Dedifferentiated amniotic fluid mesenchymal stem cell (primary cell): ENCODE data around the gene DUSP5.

Experiments used
- DNase-seq: peaks from one replicate; pipeline ENCODE4 v3.0.0-alpha.2; 2016; ENCODE audit errors: extremely low spot score

DUSP5 gene

DNA sequence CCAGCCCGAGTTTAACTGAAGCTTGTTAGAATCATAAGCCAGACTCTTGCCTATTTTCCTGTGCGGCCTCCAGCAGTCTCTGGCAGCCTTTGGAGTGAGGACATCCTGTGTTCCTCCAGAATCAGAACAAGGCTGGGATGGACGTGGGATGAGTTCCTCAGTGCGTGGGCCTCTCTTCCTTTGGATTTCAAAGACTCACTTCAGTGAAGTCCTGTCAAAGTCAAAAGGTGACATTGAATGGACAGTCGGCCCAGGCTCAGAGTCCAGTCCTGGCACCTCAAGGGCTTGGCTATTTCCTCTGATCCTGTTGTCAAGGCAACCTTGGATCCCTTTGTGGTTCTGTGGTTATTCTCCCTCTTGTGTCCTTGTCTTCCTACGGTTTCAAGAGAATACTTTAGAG, 48.4 kb downstream of the DUSP5 start:
- DNase-seq = no peak

DNA sequence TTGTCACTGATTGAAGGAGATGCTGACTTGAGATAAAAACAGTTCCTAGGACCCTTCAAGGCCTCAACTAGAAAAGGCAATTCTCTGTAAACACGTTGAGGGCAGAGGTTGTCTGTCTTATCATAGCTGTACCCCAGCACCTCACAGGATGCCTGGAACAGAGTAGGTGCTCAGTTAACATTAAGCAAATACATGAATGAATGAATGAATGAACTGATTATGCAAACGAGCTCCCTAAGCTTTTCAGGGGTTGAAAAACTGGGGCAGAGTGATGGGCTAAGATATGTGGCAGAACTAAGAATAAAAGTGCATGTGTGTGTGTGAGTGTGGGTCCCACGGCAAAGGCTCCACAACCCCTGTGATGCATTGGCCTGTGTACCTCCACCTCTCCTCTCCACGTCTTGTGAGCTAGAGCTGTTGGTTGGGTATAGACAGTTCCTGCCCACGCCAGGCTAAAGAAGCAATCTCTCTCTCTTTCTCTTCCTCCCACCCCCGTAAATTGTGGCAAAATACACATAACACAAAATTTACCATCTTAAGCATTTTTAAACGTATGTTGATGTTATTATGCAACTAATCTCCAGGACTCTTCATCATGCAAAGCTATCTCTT, 48.9 kb downstream of the DUSP5 start:
- no peak for DNase-seq

DNA sequence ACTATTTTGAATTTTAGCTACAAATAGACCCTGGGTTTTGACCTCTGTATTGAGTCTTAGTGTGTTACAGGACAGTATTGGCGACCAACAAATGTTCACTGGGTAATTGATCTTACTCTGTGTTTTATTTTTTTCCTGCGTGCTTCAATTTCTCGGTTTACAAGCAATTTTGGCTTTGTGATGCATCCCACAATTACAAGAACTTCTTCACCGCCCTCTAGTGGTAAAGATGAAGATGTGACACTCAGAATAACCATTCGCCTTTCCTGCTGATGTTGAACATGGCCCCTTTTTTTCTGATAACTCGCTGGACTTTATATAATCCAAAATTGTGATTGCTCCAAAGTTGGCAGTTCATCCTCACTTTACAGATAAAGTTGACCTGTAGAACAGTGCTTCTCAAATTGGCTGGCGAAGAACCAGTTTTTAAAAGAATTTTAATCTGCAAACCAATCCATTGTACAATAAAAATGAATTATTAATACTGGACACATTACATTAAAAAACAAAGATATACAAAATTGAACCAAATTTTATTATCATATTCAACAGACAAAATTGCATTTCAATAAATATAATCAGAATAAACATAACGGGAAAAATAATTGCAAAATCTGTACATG, 49.5 kb downstream of the DUSP5 start:
- peak; percentile 87 for DNase-seq

DNA sequence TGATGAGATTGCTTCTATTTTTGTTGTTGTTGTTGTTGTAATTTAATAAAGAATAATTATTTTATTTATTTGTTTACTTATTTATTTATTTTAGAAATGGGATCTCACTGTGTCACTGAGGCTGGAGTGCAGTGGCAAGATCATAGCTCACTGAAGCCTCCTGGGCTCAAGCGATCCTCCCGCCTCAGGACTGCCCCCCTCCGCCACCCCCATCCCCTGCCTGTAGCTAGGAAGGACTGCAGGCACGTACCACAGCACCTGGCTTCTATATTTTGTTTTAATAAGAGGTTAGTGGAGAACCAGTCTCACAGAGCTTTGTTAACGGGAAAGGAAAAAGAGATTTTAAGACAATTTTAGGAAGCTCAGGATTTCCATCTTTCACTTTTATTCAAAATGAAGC, 50.3 kb downstream of the DUSP5 start:
- DNase-seq = no peak

DNA sequence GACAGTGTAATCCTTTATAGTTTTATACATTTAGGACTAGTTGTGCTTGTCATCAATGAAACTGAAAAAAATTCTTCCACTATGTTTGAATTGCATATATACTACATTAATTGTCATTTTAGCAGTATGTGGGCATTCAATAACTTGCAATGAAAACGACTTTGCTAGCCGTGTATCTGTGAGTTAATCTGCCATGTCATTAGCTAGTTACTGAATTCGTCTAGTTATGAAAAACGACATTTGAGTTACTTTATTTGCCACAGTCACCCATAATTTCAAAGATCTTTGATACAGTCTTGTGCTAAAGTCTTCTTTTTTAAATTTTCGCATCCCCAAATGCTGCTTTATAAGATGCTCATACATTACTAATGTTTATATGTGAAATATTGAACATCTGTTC, 51.5 kb downstream of the DUSP5 start:
- no peak for DNase-seq

DNA sequence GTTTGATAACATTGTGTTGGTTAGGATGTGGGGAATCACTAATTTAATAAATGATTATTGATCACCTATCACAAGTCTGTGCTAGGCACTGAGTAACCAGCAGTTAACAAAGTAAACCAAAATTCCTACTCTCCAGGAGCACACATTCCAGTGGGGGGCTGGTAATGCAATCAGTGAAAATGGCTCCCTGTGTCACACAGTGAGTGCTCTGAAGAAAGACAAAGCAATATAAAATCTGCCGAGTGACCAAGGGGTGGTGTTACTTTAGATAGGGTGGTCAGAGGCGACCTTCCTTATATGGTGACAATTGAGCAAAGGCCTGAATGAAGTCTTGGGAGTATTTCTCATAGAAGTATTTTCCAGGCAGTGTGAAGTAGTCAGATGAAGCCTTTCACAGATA, 56.2 kb downstream of the DUSP5 start:
- no peak for DNase-seq

DNA sequence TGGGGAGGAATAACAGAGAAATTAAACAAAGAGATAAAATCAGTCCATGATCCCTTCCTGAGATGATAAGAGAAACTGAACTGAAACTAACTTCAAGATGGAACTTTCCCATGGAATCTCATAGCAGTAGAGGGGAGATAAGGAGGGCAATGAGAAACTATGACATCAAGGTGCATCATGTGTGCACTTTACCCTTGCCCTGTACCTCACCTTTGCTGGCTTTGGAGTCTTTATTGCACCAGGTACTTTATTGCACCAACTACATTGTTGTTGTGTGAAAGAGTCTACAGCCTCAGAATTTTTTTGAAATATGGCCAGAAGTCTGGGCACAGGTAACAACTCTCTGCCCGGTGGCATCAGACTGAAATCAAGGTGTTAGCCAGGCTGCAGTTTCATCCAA, 58.6 kb downstream of the DUSP5 start:
- DNase-seq = no peak

DNA sequence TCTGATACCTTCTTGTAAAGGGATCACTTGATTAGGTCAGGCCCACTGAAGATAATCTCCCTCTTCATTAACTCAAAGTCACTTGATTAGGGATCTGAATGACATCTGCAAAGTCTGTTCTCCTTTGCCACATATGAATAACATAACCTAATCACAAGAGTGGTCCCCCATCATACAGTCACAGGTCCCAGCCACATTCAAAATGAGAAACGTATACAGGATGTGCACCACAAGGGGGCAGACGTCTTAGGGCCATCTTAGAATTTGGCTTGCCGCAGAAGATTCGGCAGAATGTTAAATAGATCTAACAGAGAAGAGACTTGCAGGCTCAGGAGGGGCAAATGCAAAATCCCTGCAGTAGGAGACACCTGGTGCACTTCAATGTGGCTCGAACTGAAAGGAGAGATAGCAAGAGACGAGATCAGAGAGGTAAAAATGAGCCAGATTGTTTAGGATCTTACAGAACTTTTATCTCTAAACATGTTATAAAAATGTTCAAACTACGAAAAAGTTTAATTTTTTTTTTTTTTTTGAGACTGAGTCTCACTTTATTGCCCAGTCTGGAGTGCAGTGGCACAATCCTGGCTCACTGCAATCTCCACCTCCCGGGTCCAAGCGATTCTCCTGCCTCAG, 59.4 kb downstream of the DUSP5 start:
- DNase-seq = no peak

DNA sequence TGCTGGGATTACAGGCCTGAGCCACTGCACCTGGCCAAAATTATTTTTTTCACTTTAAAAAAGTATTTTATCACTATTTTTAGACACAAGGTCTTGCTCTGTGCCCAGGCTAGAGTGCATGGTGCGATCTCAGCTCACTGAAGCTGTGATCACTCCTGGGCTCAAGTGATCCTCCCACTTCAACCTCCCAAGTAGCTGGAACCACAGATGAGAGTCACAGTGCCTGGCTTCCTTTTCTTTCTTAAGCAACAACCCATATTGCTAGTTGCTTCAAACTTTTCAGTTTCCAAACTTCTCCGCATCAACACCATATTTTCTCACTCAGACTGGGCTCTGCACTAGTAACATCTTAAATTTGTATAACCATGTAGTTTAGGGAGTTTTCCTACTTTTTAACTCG, 60.3 kb downstream of the DUSP5 start:
- no peak for DNase-seq

DNA sequence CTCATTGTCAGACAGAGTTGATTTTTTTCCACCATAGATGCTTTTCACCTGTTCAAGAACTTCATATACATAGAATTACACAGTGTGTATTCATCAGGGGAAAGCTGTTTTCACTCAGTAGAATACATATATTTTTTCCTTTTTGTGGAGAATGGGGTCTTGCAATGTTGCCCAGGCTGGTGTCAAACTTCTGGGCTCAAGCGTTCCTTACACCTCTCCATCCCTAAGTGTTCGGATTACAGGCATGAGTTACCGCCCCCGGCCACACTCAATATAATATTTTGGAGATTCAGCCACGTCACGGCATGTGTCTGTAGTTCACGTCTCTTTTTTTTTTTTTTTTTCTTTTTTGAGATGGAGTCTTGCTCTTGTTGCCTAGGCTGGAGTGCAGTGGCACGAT, 62.3 kb downstream of the DUSP5 start:
- no peak for DNase-seq
